GM13977 (cell line): Measurements from ENCODE around the gene SRBD1.

Source experiments
- DNase-seq: peaks from one replicate; pipeline ENCODE4 v3.0.0; 2012; ENCODE audit warnings: low spot score
- CTCF ChIP-seq: IDR thresholded peaks from 2 replicates; pipeline ENCODE4 v1.5.1; 2012; ENCODE audit warnings: mild to moderate bottlenecking, control low read depth; ENCODE audit not compliant: insufficient read depth; ENCODE audit errors: extremely low read depth, missing control alignments
- in situ Hi-C: fragments of 300-500 bp; cut with MboI; formaldehyde crosslinking; loops from one replicate; pipeline ENCODE4 v1.12.0; 2022; ENCODE audit warnings: low sequenced_read_pairs, low pct_unique_long_range_greater_than_20kb, mixed read lengths, inconsistent platforms; ENCODE audit not compliant: unreplicated experiment

Gene SRBD1

GRCh38 chr2:45401431-45401922 is 209.6 kb downstream of the SRBD1 start:
- no peak for TF ChIP-seq CTCF
- in situ Hi-C loops = no loop called here
- no peak for DNase-seq

- in situ Hi-C loops = no loop called here
- TF ChIP-seq CTCF = no peak
- DNase-seq = no peak
Observed at GRCh38 chr2:45399040-45399784, 211.9 kb downstream of the SRBD1 start.

- in situ Hi-C loops = no loop called here
- no peak for DNase-seq
- no peak for TF ChIP-seq CTCF
Observed at GRCh38 chr2:45397292-45397691, 213.8 kb downstream of the SRBD1 start.

- in situ Hi-C loops = no loop called here
- no peak for DNase-seq
- TF ChIP-seq CTCF = no peak
Observed at GRCh38 chr2:45396671-45397070, 214.4 kb downstream of the SRBD1 start.

GRCh38 chr2:45394842-45395241 is 216.2 kb downstream of the SRBD1 start:
- in situ Hi-C loops = no loop called here
- no peak for TF ChIP-seq CTCF
- no peak for DNase-seq

- in situ Hi-C loops = no loop called here
- DNase-seq = no peak
- no peak for TF ChIP-seq CTCF
Observed at GRCh38 chr2:45394216-45394615, 216.9 kb downstream of the SRBD1 start.

GRCh38 chr2:45391866-45392265 is 219.2 kb downstream of the SRBD1 start:
- no peak for DNase-seq
- in situ Hi-C loops = no loop called here
- no peak for TF ChIP-seq CTCF
